Endothelial cell of umbilical vein (primary cell): Measurements from ENCODE around the gene ZG16B. TPM values are rescaled to one million over a fixed set of nuclear protein-coding genes. Genes with fewer than 3 reads are reported as not detected.

ENCODE experiments used
- BruUV-seq: library from RNA; stranded (reverse); fragments of 400-500 nt; replicated peaks from 2 replicates; lab custom pipeline; 2021; lab: Mats Ljungman, UMichigan
- CTCF ChIA-PET: fragments of 300-600, 350-600 bp; sonication (Branson Sonifier 250); formaldehyde crosslinking; loops from one replicate; lab custom pipeline; 2021; ENCODE audit warnings: antibody characterized with exemption, inconsistent platforms; lab: Charles Lee
- POLR2A ChIA-PET: fragments of 300-600, 350-600 bp; sonication (Branson Sonifier 250); formaldehyde crosslinking; loops from one replicate; lab custom pipeline; 2021; ENCODE audit warnings: antibody characterized with exemption, inconsistent platforms; lab: Charles Lee
- DNase-seq: peaks from one replicate; pipeline ENCODE4 v3.0.0-alpha.2; 2011; ENCODE audit warnings: low read depth, low spot score
- FAIRE-seq: peaks from 2 replicates; lab custom pipeline; 2011; peaks lifted over from hg19 to GRCh38; lab: Jason Lieb, UNC
- H2AFZ ChIP-seq: 2 replicates; pipeline ENCODE4 v1.6.0; 2012; ENCODE audit warnings: low read depth, low read length, control low read depth, inconsistent platforms
- H3K27ac ChIP-seq: 2 replicates; pipeline ENCODE4 v1.5.1; 2011; ENCODE audit warnings: low read depth, mild to moderate bottlenecking, control low read depth, low read length, moderate library complexity; ENCODE audit not compliant: insufficient read depth
- H3K27me3 ChIP-seq, 2 experiments: 2 replicates each; pipeline versions ENCODE4 v1.6.0 to v1.6.1; 2011; ENCODE audit warnings: low read length in 2 of 2, mixed read lengths in 1 of 2; ENCODE audit not compliant: control insufficient read depth in 2 of 2, insufficient read depth in 2 of 2
- H3K36me3 ChIP-seq, 2 experiments: 2 replicates in 1 of 2; 3 replicates in 1 of 2; pipeline ENCODE4 v1.5.1; 2011; ENCODE audit warnings: low read length in 2 of 2, mild to moderate bottlenecking in 1 of 2, moderate library complexity in 1 of 2; ENCODE audit not compliant: control insufficient read depth in 2 of 2, insufficient read depth in 2 of 2; ENCODE audit errors: extremely low read depth in 1 of 2
- H3K4me1 ChIP-seq: 3 replicates; pipeline ENCODE4 v1.5.1; 2011; ENCODE audit warnings: mild to moderate bottlenecking, low read length; ENCODE audit not compliant: control insufficient read depth, insufficient read depth; ENCODE audit errors: extremely low read depth
- H3K4me2 ChIP-seq: 2 replicates; pipeline ENCODE4 v1.6.1; 2011; ENCODE audit warnings: low read length, control low read depth, mixed read lengths; ENCODE audit not compliant: insufficient read depth
- H3K4me3 ChIP-seq, 3 experiments: fragments of 200-600 bp in 1 of 3; sonication (generic), shearing (Covaris generic) in 1 of 3; replicated peaks in 1 of 3; 2 replicates each; pipeline ENCODE4 v1.5.1; 2011 to 2016; ENCODE audit warnings: control low read depth in 3 of 3, low read length in 3 of 3, mild to moderate bottlenecking in 2 of 3, inconsistent platforms in 1 of 3, low read depth in 1 of 3, moderate library complexity in 1 of 3; ENCODE audit not compliant: insufficient read depth in 1 of 3
- H3K79me2 ChIP-seq: 2 replicates; pipeline ENCODE4 v1.6.0; 2012; ENCODE audit warnings: low read length, inconsistent platforms; ENCODE audit not compliant: control insufficient read depth, insufficient read depth
- H3K9ac ChIP-seq: replicated peaks from 2 replicates; pipeline ENCODE3; 2011; ENCODE audit warnings: low read length, control low read depth; ENCODE audit not compliant: insufficient read depth; ENCODE audit errors: extremely low read depth
- H3K9me1 ChIP-seq: replicated peaks from 3 replicates; pipeline ENCODE4 v1.6.0; 2011; ENCODE audit warnings: mild to moderate bottlenecking, low read length; ENCODE audit not compliant: control insufficient read depth, insufficient read depth; ENCODE audit errors: extremely low read depth
- H3K9me3 ChIP-seq: replicated peaks from 2 replicates; pipeline ENCODE4 v1.5.1; 2012; ENCODE audit warnings: low read length, inconsistent platforms; ENCODE audit not compliant: control insufficient read depth, insufficient read depth
- H4K20me1 ChIP-seq: replicated peaks from 2 replicates; pipeline ENCODE3; 2011; ENCODE audit warnings: mild to moderate bottlenecking, low read length; ENCODE audit not compliant: control insufficient read depth, insufficient read depth; ENCODE audit errors: extremely low read depth
- EZH2 ChIP-seq: IDR thresholded peaks from 2 replicates; pipeline ENCODE4 v1.6.1; 2012; ENCODE audit warnings: borderline replicate concordance, low read depth, mild to moderate bottlenecking, moderate library complexity, low read length, inconsistent platforms; ENCODE audit not compliant: severe bottlenecking
- FOS ChIP-seq: IDR thresholded peaks from 2 replicates; pipeline ENCODE4 v1.6.1; 2011; ENCODE audit warnings: mild to moderate bottlenecking, low read length, moderate library complexity, borderline replicate concordance; ENCODE audit not compliant: insufficient read depth
- GATA2 ChIP-seq: IDR thresholded peaks from 2 replicates; pipeline ENCODE4 v1.7.0; 2011; ENCODE audit warnings: low read depth, mild to moderate bottlenecking, moderate library complexity, mixed read lengths, low read length; ENCODE audit not compliant: insufficient read length, insufficient read depth
- JUN ChIP-seq: IDR thresholded peaks from 2 replicates; pipeline ENCODE4 v1.6.1; 2011; ENCODE audit warnings: borderline replicate concordance, low read depth; ENCODE audit not compliant: insufficient read length, insufficient read depth
- MAX ChIP-seq: IDR thresholded peaks from 2 replicates; pipeline ENCODE4 v1.6.1; 2011; ENCODE audit not compliant: insufficient read depth, insufficient read length
- MYC ChIP-seq: IDR thresholded peaks from one replicate; pipeline ENCODE4 v1.6.1; 2011; ENCODE audit warnings: mild to moderate bottlenecking, low read depth, low read length
- POLR2A ChIP-seq: IDR thresholded peaks from 2 replicates; pipeline ENCODE4 v1.6.1; 2012; ENCODE audit warnings: low read depth, mild to moderate bottlenecking, control low read depth, low read length
- POLR2AphosphoS5 ChIP-seq: IDR thresholded peaks from 2 replicates; pipeline ENCODE4 v1.6.1; 2012; ENCODE audit warnings: low read depth, mild to moderate bottlenecking, control low read depth, low read length, moderate library complexity; ENCODE audit not compliant: insufficient read depth
- dilution Hi-C: fragments of 300-500 bp; cut with MboI; formaldehyde crosslinking; loops from one replicate; pipeline ENCODE4 v1.15.0; 2019; ENCODE audit warnings: low sequenced_read_pairs; ENCODE audit not compliant: extremely low pct_ligation_motif_present
- intact Hi-C: fragments of 100-400 bp; cut with micrococcal nuclease; formaldehyde crosslinking; loops from one replicate; pipeline ENCODE4 v1.10.0; 2022
- polyA plus RNA-seq, 4 experiments: library from polyadenylated mRNA; depleted of rRNA in 3 of 4; stranded (reverse) in 3 of 4; unstranded in 1 of 4; fragments of >200 nt; gene quantifications; 2 replicates each; pipeline versions ENCODE4 v1.2.1 to v1.2.3, GENCODE V29; 2011 to 2012; ENCODE audit warnings: missing spikeins in 1 of 4
- total RNA-seq: library from RNA; stranded (reverse); gene quantifications from 2 replicates; pipeline ENCODE4 v1.2.3, GENCODE V29; 2021
- TF ChIP-seq, protein P1 (sequence below), 2 donors: IDR thresholded peaks; 1 replicate in 1 of 2; 2 replicates in 1 of 2; pipeline ENCODE4 v1.5.1; 2011; ENCODE audit warnings: low read length in 2 of 2, mild to moderate bottlenecking in 2 of 2, moderate library complexity in 2 of 2, control low read depth in 1 of 2, inconsistent platforms in 1 of 2, low read depth in 1 of 2; ENCODE audit not compliant: insufficient read depth in 1 of 2; ENCODE audit errors: extremely low read depth in 1 of 2

The ZG16B gene
- total and polyA plus RNA-seq, 2 donors (not counting 3 experiments of a cell fraction or from before 2014, with no cell fraction given), result 0.22 TPM; not detected in 1

GRCh38 chr16:2817340-2818271 lies 12.5 kb upstream of the ZG16B start:
- FAIRE-seq (no peak), DNase-seq (no peak)
- no peak for TF ChIP-seq FOS
- TF ChIP-seq POLR2A, result no peak
- POLR2A ChIA-PET, result no interaction called here
- Histone ChIP-seq H3K4me2 (no peak overlapping the region), H3K27ac (no peak overlapping the region), H3K27me3 (no peaks in the 10 kb centered on the region), H3K79me2 (no peaks in the 10 kb centered on the region), H3K4me3 (no peak overlapping the region), H3K36me3 (no peaks in the 10 kb centered on the region), H3K9me1 (no peaks in the 10 kb centered on the region), H3K9me3 (no peaks in the 10 kb centered on the region), H3K4me1 (no peaks in the 10 kb centered on the region), H4K20me1 (no peaks in the 10 kb centered on the region), H2AFZ (no peak overlapping the region), H3K9ac (no peak overlapping the region)
- dilution Hi-C loops (no loop called here), intact Hi-C loops (no loop called here)
- CTCF ChIA-PET, result interaction anchor here (1.3 kb wide), 1 partner anchor 89 kb away, joined by 3 read pairs; no protein-coding TSS in a partner anchor
- BruUV-seq, result no TSS peak

DNA sequence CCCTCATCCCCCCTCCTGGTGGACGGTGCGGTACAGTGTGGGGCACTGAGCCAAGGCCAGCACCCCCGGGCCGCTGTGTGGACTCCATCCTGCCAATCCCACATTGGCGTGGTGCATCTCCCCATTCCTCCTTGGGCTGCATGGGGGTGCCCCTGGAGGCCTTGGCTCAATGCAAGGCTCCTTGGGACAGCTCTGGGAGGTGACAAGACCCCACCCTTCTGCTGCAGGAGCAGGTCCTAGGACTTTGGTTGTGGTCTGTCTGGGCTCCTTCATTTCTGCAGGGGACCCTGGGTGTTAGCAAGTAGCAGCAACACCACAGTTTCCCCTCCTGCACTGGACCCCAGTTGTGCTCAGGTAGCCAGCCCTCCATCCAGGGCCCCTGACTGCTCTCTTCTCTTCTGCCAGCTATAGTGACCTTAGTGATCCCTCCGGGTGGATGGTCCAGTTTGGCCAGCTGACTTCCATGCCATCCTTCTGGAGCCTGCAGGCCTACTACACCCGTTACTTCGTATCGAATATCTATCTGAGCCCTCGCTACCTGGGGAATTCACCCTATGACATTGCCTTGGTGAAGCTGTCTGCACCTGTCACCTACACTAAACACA lies 11.7 kb upstream of the ZG16B start:
- POLR2A ChIA-PET, result no interaction called here
- dilution Hi-C loops, result no loop called here
- no peak overlapping the region for H3K4me3 ChIP-seq
- no peaks in the 10 kb centered on the region for H3K9me3 ChIP-seq
- H2AFZ ChIP-seq, result no peak overlapping the region
- H3K9ac ChIP-seq, result no peak overlapping the region
- no peak for TF ChIP-seq JUN
- TF ChIP-seq FOS, result no peak
- TF ChIP-seq, protein P1, sequence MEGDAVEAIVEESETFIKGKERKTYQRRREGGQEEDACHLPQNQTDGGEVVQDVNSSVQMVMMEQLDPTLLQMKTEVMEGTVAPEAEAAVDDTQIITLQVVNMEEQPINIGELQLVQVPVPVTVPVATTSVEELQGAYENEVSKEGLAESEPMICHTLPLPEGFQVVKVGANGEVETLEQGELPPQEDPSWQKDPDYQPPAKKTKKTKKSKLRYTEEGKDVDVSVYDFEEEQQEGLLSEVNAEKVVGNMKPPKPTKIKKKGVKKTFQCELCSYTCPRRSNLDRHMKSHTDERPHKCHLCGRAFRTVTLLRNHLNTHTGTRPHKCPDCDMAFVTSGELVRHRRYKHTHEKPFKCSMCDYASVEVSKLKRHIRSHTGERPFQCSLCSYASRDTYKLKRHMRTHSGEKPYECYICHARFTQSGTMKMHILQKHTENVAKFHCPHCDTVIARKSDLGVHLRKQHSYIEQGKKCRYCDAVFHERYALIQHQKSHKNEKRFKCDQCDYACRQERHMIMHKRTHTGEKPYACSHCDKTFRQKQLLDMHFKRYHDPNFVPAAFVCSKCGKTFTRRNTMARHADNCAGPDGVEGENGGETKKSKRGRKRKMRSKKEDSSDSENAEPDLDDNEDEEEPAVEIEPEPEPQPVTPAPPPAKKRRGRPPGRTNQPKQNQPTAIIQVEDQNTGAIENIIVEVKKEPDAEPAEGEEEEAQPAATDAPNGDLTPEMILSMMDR (IDR thresholded peaks at IDR 0.05; ENCODE audit: extremely low read depth in 1 of 2, insufficient read depth in 1 of 2, low read depth in 1 of 2, low read length in 2 of 2), result no peak
- TF ChIP-seq POLR2A, result no peak
- no peak for TF ChIP-seq MAX
- TF ChIP-seq GATA2, result no peak
- TF ChIP-seq MYC, result no peak
- no peak for TF ChIP-seq EZH2
- TF ChIP-seq POLR2AphosphoS5, result no peak
- H3K4me1 ChIP-seq, result no peaks in the 10 kb centered on the region
- FAIRE-seq (no peak), DNase-seq (no peak)
- H3K79me2 ChIP-seq, result no peaks in the 10 kb centered on the region
- H3K9me1 ChIP-seq, result no peaks in the 10 kb centered on the region
- no peak overlapping the region for H3K27ac ChIP-seq
- intact Hi-C loops, result no loop called here
- CTCF ChIA-PET, result no interaction called here
- H4K20me1 ChIP-seq, result no peaks in the 10 kb centered on the region
- H3K4me2 ChIP-seq, result no peak overlapping the region
- BruUV-seq, result no TSS peak
- H3K36me3 ChIP-seq, result no peaks in the 10 kb centered on the region
- no peaks in the 10 kb centered on the region for H3K27me3 ChIP-seq
